GM12878 (cell line): ENCODE data around the gene DIDO1. TPM values are rescaled to one million over a fixed set of nuclear protein-coding genes. Genes with fewer than 3 reads are reported as not detected.

Experiments
- CUX1 ChIP-seq: IDR thresholded peaks from 2 replicates; pipeline ENCODE4 v1.6.1; 2012; ENCODE audit warnings: improper control_type of control experiment, low read depth, low read length; ENCODE audit not compliant: insufficient replicate concordance
- EZH2 ChIP-seq: IDR thresholded peaks from 2 replicates; pipeline ENCODE4 v1.6.1; 2012; ENCODE audit warnings: low read depth, mild to moderate bottlenecking, control low read depth, inconsistent platforms, low read length, borderline replicate concordance; ENCODE audit not compliant: control insufficient read depth
- HCFC1 ChIP-seq: fragments of 150-350 bp; IDR thresholded peaks from 2 replicates; pipeline ENCODE4 v1.6.1; 2014; ENCODE audit warnings: low read length
- IKZF2 ChIP-seq, 2 experiments: fragments of 450-650 bp; IDR thresholded peaks; 2 replicates each; pipeline ENCODE4 v1.6.1; 2017; ENCODE audit warnings: mild to moderate bottlenecking in 2 of 2, moderate library complexity in 2 of 2
- IRF3 ChIP-seq: fragments of 450-650 bp; IDR thresholded peaks from 2 replicates; pipeline ENCODE4 v1.6.1; 2014; ENCODE audit warnings: mild to moderate bottlenecking
- IRF4 ChIP-seq: IDR thresholded peaks from 2 replicates; pipeline ENCODE4 v1.6.1; 2011; ENCODE audit warnings: low read depth, low read length
- MLLT1 ChIP-seq: fragments of 450-650 bp; IDR thresholded peaks from 2 replicates; pipeline ENCODE4 v1.6.1; 2016; ENCODE audit warnings: mild to moderate bottlenecking
- MTA3 ChIP-seq: IDR thresholded peaks from 2 replicates; pipeline ENCODE4 v1.6.1; 2012; ENCODE audit warnings: low read length, inconsistent platforms, borderline replicate concordance
- NRF1 ChIP-seq: conservative IDR thresholded peaks from 2 replicates; pipeline ENCODE4 v1.6.1; 2011; ENCODE audit warnings: mild to moderate bottlenecking, low read depth, low read length, improper control_type of control experiment
- USF1 ChIP-seq: IDR thresholded peaks from 2 replicates; pipeline ENCODE4 v1.6.1; 2011; ENCODE audit warnings: borderline replicate concordance, low read depth, mild to moderate bottlenecking, moderate library complexity, mixed read lengths, low read length; ENCODE audit not compliant: insufficient read depth; ENCODE audit errors: extremely low read length
- ZBTB11 ChIP-seq: fragments of 450-650 bp; formaldehyde crosslinking; IDR thresholded peaks from 2 replicates; pipeline ENCODE4 v1.5.0; 2022; ENCODE audit warnings: mild to moderate bottlenecking, missing genetic modification characterization
- ZNF687 ChIP-seq: fragments of 450-650 bp; IDR thresholded peaks from 2 replicates; pipeline ENCODE4 v1.6.1; 2017; ENCODE audit warnings: mild to moderate bottlenecking, moderate library complexity
- polyA plus RNA-seq, 11 experiments: library from polyadenylated mRNA; depleted of rRNA in 4 of 11; unstranded in 6 of 11; stranded (reverse) in 5 of 11; fragments of >200 nt; fragmentation: Nextera tagmentation in 4 of 11; fragmentation: Illumina TruSeq in 1 of 11; extraction: Ambion mirVana in 4 of 11; extraction: Trizol in 1 of 11; gene quantifications; 1 replicate in 1 of 11; 2 replicates in 10 of 11; pipeline versions ENCODE4 v1.2.1 to v1.2.3, GENCODE V29; 2011 to 2016; ENCODE audit warnings: inconsistent platforms in 2 of 11, missing spikeins in 2 of 11, low read depth in 1 of 11
- total RNA-seq, 4 experiments: library from RNA; depleted of rRNA in 3 of 4; stranded (reverse); fragments of >200 nt in 3 of 4; fragmentation: Illumina TruSeq in 1 of 4; extraction: Trizol in 1 of 4; gene quantifications; 2 replicates each; pipeline versions ENCODE4 v1.2.1 to v1.2.3, GENCODE V29; 2013 to 2021

Gene DIDO1
- total and polyA plus RNA-seq, 10 of the 15 experiments (the other 5 are each of a cell fraction or from before 2014, with no cell fraction given) = 5.5 to 56.4 (median 38.4) TPM

GRCh38 chr20:62900052-62900691 lies 26.1 kb downstream of the DIDO1 start (continued):
- TF ChIP-seq CUX1 (no peak), MLLT1 (no peak), MTA3 (peak; percentile 20; the same call in 1 of the 2 replicates), IRF3 (no peak), IKZF2 (IDR thresholded peaks at IDR 0.05) (no peak), HCFC1 (no peak), NRF1 (no peak), EZH2 (no peak), USF1 (no peak), ZBTB11 (CRISPR knock-in tag) (no peak), IRF4 (no peak), ZNF687 (no peak)
